Stimulated activated memory B cell treated with anti-CD40 and anti-IgM and Interleukin-4, amounts not matched to agents 10 μg/mL and 1 μg/mL and 100 μg/mL, for 72 hours (primary cell): ENCODE results near the gene UBTD1.
"Not testable (repeated sequence)": the region's sequence is repeated elsewhere in the genome, so short reads cannot be mapped to it uniquely, and the experiment has no call there.

Experiments
- ATAC-seq: fragments of 150-1000 bp; cut with Tn5 transposase; 2 replicates; pipeline ENCODE4 v1.10.0; 2021
- H3K27ac Mint-ChIP-seq: one replicate; pipeline ENCODE4 v1.8.0; 2022; ENCODE audit warnings: mild to moderate bottlenecking, mixed read lengths
- H3K27me3 Mint-ChIP-seq: one replicate; pipeline ENCODE4 v1.8.0; 2022; ENCODE audit warnings: mixed read lengths
- H3K36me3 Mint-ChIP-seq: one replicate; pipeline ENCODE4 v1.8.0; 2022; ENCODE audit warnings: mixed read lengths
- H3K4me1 Mint-ChIP-seq: one replicate; pipeline ENCODE4 v1.8.0; 2022; ENCODE audit warnings: mixed read lengths
- H3K4me3 Mint-ChIP-seq: one replicate; pipeline ENCODE4 v1.8.0; 2022; ENCODE audit warnings: mild to moderate bottlenecking, moderate library complexity, mixed read lengths
- H3K9me3 Mint-ChIP-seq: one replicate; pipeline ENCODE4 v1.8.0; 2022; ENCODE audit warnings: mixed read lengths

Gene UBTD1

GRCh38 chr10:97571622-97572021 is 72.9 kb downstream of the UBTD1 start:
- ATAC-seq: no peak
- Mint-ChIP-seq H3K4me3 (no peak overlapping the region), H3K36me3 (no peaks in the 10 kb centered on the region), H3K4me1 (peaks cover 7% of the 10 kb centered on the region), H3K27ac (no peak overlapping the region), H3K9me3 (no peaks in the 10 kb centered on the region), H3K27me3 (no peaks in the 10 kb centered on the region)

DNA sequence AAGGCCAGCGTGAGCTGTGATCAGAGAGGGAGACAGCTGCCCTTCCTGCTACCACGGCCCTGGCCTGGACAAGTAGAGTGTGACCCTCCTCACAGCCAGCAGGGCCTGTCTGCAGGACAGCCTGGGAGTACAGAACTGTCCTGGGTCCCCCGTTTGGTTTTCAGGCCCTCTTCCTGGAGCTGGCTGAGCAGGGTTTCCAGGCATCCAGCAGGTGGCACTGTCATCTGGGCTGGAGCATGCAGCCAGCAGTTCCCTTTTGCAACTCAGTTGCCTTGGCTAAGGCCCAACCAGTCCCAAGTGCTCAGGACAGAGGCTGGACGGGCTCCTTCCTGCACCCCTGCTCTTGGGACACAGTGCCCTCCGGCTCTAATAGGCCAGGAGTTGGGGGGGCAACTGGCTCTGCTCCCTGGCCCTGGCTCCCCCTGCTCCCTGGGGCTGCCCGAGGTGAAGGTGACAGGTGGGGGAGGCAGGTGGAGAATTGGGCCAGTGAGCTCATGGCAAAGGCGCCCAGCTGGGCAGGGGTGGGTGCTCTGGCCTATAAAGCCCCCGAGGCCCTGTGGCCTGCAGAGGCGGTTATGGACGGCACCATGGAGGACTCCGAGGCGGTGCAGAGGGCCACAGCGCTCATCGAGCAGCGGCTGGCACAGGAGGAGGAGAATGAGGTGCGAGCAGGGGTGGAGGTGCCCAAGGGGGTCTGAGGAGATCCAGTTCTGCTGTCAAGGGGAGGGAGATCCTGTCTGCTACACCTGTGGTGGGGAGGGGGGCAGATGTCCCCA is 73.7 kb downstream of the UBTD1 start, which contains the start of gene ANKRD2:
ANKRD2 (plus strand) TSS at position 566 of the 776 bp plus-strand sequence; CDS start at position 576, 10 bp downstream.
- Mint-ChIP-seq H3K4me3 (no peak within 1 kb of the TSS), H3K27ac (no peak within 1 kb of the TSS), H3K4me1 (peaks cover 7% of the 10 kb centered on the region), H3K27me3 (no peaks in the 10 kb centered on the region), H3K36me3 (no peaks in the 10 kb centered on the region), H3K9me3 (no peaks in the 10 kb centered on the region)
- peak; percentile 76 for ATAC-seq

- H3K9me3 Mint-ChIP-seq: no peaks in the 10 kb centered on the region
- no peak overlapping the region for H3K27ac Mint-ChIP-seq
- ATAC-seq: no peak
- H3K27me3 Mint-ChIP-seq: no peaks in the 10 kb centered on the region
- H3K36me3 Mint-ChIP-seq: no peaks in the 10 kb centered on the region
- peaks cover 7% of the 10 kb centered on the region for H3K4me1 Mint-ChIP-seq
- H3K4me3 Mint-ChIP-seq: no peak overlapping the region
Observed at GRCh38 chr10:97573021-97573420, 74.3 kb downstream of the UBTD1 start.

DNA sequence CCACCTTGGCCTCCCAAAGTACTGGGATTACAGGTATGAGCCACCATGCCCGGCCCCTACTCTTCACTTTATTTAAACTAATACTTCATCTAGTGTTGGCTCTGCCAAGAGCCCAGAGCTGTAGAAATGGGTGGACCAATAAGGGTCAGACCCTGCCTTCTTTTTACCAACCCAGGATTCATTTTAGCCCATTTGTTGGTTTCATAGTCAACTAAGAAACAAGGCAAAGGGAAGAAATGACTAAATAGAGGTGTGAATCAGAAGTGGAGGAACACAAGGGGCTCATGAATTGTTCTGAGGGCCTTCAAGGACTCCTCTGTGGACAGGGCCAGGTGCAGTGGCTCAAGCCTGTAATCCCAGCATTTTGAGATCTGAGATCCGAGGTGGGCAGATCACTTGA is 74.9 kb downstream of the UBTD1 start:
- Mint-ChIP-seq H3K27me3 (no peaks in the 10 kb centered on the region), H3K4me3 (no peak overlapping the region), H3K36me3 (no peaks in the 10 kb centered on the region), H3K27ac (no peak overlapping the region), H3K4me1 (peaks cover 7% of the 10 kb centered on the region), H3K9me3 (no peaks in the 10 kb centered on the region)
- ATAC-seq: no peak

GRCh38 chr10:97574374-97575126 is 75.8 kb downstream of the UBTD1 start:
- no peaks in the 10 kb centered on the region for H3K27me3 Mint-ChIP-seq
- no peaks in the 10 kb centered on the region for H3K36me3 Mint-ChIP-seq
- peaks cover 7% of the 10 kb centered on the region for H3K4me1 Mint-ChIP-seq
- no peak overlapping the region for H3K4me3 Mint-ChIP-seq
- ATAC-seq: no peak
- no peaks in the 10 kb centered on the region for H3K9me3 Mint-ChIP-seq
- H3K27ac Mint-ChIP-seq: no peak overlapping the region

GRCh38 chr10:97575127-97575668 is 76.5 kb downstream of the UBTD1 start:
- no peaks in the 10 kb centered on the region for H3K27me3 Mint-ChIP-seq
- H3K4me3 Mint-ChIP-seq: no peak overlapping the region
- no peak for ATAC-seq
- no peaks in the 10 kb centered on the region for H3K36me3 Mint-ChIP-seq
- H3K4me1 Mint-ChIP-seq: peaks cover 7% of the 10 kb centered on the region
- H3K27ac Mint-ChIP-seq: no peak overlapping the region
- H3K9me3 Mint-ChIP-seq: no peaks in the 10 kb centered on the region

GRCh38 chr10:97576487-97576886 is 77.8 kb downstream of the UBTD1 start:
- ATAC-seq, H3K4me1 Mint-ChIP-seq, H3K4me3 Mint-ChIP-seq, H3K36me3 Mint-ChIP-seq, H3K9me3 Mint-ChIP-seq, H3K27me3 Mint-ChIP-seq, H3K27ac Mint-ChIP-seq: not testable (repeated sequence)

- Mint-ChIP-seq H3K4me1 (peaks cover 3% of the 10 kb centered on the region), H3K4me3 (no peak overlapping the region), H3K27ac (no peak overlapping the region), H3K27me3 (no peaks in the 10 kb centered on the region), H3K9me3 (no peaks in the 10 kb centered on the region), H3K36me3 (no peaks in the 10 kb centered on the region)
- ATAC-seq: no peak
Observed at GRCh38 chr10:97577701-97578100, 79.0 kb downstream of the UBTD1 start.

DNA sequence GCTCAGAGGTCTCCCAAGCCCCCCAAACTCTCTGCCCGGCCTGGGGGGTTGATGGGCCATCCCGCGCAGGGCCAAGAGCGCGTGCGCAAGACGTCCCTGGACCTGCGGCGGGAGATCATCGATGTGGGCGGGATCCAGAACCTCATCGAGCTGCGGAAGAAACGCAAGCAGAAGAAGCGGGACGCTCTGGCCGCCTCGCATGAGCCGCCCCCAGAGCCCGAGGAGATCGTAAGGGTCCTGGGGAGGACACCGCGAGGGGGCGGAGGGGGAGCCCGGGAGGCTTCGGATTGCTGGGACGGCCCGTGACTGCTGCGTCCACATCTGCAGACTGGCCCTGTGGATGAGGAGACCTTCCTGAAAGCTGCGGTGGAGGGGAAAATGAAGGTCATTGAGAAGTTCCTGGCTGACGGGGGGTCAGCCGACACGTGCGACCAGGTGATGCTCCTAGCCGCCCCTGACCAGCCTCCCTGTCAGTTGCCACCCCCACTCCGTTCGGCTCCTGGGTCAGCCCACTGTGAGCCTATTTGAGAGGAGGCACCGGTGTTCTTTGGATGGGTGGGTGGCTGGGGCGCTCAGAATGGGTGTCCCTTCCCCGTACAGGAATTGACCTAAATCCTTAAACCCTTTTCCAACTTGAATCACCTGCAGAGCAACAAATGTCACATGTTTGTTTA is 79.6 kb downstream of the UBTD1 start:
- H3K27me3 Mint-ChIP-seq: no peaks in the 10 kb centered on the region
- no peaks in the 10 kb centered on the region for H3K36me3 Mint-ChIP-seq
- H3K4me1 Mint-ChIP-seq: no peaks in the 10 kb centered on the region
- no peak overlapping the region for H3K27ac Mint-ChIP-seq
- no peak overlapping the region for H3K4me3 Mint-ChIP-seq
- no peaks in the 10 kb centered on the region for H3K9me3 Mint-ChIP-seq
- no peak for ATAC-seq

DNA sequence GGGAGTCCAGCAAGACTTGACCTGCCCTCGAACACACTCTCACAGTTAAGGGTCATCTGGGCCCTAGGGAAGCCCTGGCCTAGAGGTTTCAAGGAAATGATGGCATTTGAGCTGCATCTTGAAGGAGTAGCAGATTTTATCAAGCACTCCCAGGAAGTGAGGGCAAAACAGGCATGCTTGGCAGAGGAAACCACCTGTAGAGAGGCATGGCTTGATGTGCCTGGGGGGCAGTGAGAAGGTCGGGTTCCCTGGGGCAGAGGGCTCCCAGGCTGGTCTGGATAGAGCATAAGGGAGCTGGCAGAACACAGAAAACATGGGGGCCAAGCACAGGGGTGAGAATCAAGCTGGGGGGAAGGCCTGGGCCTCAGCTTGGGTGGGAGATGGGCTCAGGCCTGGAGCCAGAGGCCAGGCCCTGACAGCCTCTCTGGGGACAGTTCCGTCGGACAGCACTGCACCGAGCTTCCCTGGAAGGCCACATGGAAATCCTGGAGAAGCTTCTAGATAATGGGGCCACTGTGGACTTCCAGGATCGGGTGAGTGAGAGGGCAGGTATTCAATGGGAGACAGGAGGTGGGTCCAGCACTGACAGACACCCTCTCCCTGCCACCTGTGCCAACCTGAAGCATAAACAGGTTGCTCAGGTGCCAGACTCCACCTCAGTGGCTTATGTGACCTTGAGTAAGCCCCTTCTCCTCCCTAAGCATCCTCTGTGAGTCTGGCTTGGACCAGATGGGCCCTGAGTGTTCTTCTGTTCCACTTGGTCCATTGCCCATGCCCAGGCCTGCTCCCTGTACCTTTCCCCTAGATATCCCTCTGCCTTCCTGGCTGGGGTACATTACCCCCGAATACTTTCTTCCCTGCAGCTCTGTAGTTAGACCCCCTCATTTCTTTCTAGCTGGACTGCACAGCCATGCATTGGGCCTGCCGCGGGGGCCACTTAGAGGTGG is 82.0 kb downstream of the UBTD1 start:
- Mint-ChIP-seq H3K4me3 (no peak overlapping the region), H3K36me3 (no peaks in the 10 kb centered on the region), H3K27ac (no peak overlapping the region), H3K9me3 (no peaks in the 10 kb centered on the region), H3K4me1 (no peaks in the 10 kb centered on the region), H3K27me3 (no peaks in the 10 kb centered on the region)
- no peak for ATAC-seq

DNA sequence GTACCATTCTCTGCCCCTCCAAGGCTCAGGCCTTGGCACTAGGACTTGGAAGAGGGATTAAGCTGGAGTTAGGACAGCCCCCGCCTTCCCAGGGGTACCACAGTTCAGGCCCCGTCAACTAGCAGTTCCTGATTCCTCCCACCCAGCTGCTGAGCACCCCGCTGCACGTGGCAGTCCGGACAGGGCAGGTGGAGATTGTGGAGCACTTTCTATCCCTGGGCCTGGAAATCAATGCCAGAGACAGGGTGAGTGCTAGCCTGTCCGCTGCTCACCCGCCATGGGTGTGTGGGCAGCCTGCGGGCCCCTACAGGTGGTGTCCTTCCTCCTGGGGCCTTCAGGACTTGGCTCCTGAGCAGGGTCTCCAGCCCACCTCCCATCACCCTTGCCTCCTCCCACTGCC is 83.4 kb downstream of the UBTD1 start:
- Mint-ChIP-seq H3K4me3 (no peak overlapping the region), H3K27me3 (no peaks in the 10 kb centered on the region), H3K27ac (no peak overlapping the region), H3K4me1 (no peaks in the 10 kb centered on the region), H3K36me3 (no peaks in the 10 kb centered on the region), H3K9me3 (no peaks in the 10 kb centered on the region)
- no peak for ATAC-seq

GRCh38 chr10:97583476-97583875 is 84.8 kb downstream of the UBTD1 start:
- ATAC-seq: no peak
- Mint-ChIP-seq H3K4me3 (no peak overlapping the region), H3K4me1 (no peaks in the 10 kb centered on the region), H3K9me3 (no peaks in the 10 kb centered on the region), H3K27me3 (no peaks in the 10 kb centered on the region), H3K36me3 (no peaks in the 10 kb centered on the region), H3K27ac (no peak overlapping the region)

GRCh38 chr10:97584060-97584797 is 85.5 kb downstream of the UBTD1 start, which contains the start of gene HOGA1:
Gene HOGA1, plus strand, starts transcription at chr10:97584389. Its CDS starts 315 bp downstream, at chr10:97584704.
- H3K27ac Mint-ChIP-seq: no peak within 1 kb of the TSS
- H3K27me3 Mint-ChIP-seq: no peaks in the 10 kb centered on the region
- no peak within 1 kb of the TSS for H3K4me3 Mint-ChIP-seq
- no peaks in the 10 kb centered on the region for H3K4me1 Mint-ChIP-seq
- no peak for ATAC-seq
- H3K36me3 Mint-ChIP-seq: no peaks in the 10 kb centered on the region
- H3K9me3 Mint-ChIP-seq: no peaks in the 10 kb centered on the region
